Measurements from ENCODE around the gene CAMK2N2.

DNA sequence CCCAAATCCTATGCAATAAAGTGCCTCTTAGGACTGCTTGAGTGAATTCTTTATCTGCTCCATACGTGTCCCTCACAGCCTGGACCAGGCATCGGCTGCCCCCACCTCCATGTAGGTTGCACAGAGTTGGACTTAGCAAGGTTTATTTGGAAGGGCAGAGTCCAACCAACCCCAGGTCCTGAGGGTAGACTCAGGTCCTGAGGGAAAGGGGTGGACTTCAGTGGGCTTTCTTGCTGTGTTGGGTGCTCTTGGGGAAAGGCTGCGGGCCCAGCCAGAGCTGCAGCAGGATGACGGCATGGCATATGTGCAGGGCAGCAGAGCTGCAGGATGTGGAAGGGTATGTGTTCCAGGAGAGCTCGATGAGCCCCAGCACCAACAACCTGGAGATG lies 19.1 kb downstream of the CAMK2N2 start:
- TF ChIP-seq, protein P1, sequence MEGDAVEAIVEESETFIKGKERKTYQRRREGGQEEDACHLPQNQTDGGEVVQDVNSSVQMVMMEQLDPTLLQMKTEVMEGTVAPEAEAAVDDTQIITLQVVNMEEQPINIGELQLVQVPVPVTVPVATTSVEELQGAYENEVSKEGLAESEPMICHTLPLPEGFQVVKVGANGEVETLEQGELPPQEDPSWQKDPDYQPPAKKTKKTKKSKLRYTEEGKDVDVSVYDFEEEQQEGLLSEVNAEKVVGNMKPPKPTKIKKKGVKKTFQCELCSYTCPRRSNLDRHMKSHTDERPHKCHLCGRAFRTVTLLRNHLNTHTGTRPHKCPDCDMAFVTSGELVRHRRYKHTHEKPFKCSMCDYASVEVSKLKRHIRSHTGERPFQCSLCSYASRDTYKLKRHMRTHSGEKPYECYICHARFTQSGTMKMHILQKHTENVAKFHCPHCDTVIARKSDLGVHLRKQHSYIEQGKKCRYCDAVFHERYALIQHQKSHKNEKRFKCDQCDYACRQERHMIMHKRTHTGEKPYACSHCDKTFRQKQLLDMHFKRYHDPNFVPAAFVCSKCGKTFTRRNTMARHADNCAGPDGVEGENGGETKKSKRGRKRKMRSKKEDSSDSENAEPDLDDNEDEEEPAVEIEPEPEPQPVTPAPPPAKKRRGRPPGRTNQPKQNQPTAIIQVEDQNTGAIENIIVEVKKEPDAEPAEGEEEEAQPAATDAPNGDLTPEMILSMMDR (IDR thresholded peaks at IDR 0.05), result no peak
- TF ChIP-seq EZH2 (IDR thresholded peaks at IDR 0.05), result no peak
- TF ChIP-seq EZH2phosphoT487 (IDR thresholded peaks at IDR 0.05), result no peak

Data from neural progenitor cell (in vitro differentiated cells).